ENCODE data around the gene RPL37. TPM values are rescaled to one million over a fixed set of nuclear protein-coding genes. Genes with fewer than 3 reads are reported as not detected.

RPL37 gene
- total and polyA plus RNA-seq, 9 of the 15 experiments (the other 6 are each of a cell fraction or from before 2014, with no cell fraction given): 2,342 to 7,963 (median 4,091) TPM

DNA sequence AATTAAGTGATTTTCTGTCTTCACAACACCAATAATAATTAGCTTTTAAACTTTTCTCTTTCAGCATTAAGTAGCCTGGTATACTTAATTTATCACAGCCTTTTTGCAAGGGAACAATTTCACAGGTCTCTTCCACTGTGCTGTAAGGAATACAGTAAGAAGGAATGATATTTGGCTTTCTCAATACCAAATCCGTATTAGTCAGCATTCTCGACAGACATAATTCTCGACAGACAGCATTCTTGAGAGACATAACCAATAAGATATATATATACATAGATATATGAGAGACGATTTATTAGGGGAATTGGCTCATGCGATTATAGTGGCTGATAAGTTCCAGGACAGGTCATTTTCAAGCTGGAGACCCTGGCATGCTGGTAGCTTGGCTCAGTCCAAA, 54.8 kb downstream of the RPL37 start:
- Histone ChIP-seq H3K4me1 (replicated peaks in 1 of 2; ENCODE audit: control insufficient read depth in 2 of 2, insufficient read depth in 2 of 2, low read length in 2 of 2) (peaks cover 0 to under 1% of the 10 kb centered on the region in 2 experiments; a peak in 1 of 5 replicates), H3K9me3 (replicated peaks; ENCODE audit: control insufficient read depth, insufficient read depth, low read depth, low read length) (no peaks in the 10 kb centered on the region), H2AFZ (ENCODE audit: low read depth, low read length) (no peak overlapping the region), H3K79me2 (ENCODE audit: control insufficient read depth, insufficient read depth, low read length) (peaks cover 77% of the 10 kb centered on the region), H3K4me2 (ENCODE audit: insufficient read depth, low read length) (no peak overlapping the region), H3K36me3 (ENCODE audit: control insufficient read depth, insufficient read depth, low read length) (peaks cover 23% of the 10 kb centered on the region), H4K20me1 (replicated peaks; ENCODE audit: control insufficient read depth, insufficient read depth, low read length) (peaks cover 10% of the 10 kb centered on the region), H3K4me3 (no peak overlapping the region), H3K9ac (ENCODE audit: insufficient read depth in 1 of 2, low read depth in 2 of 2, low read length in 2 of 2) (no peak overlapping the region), H3K27ac (ENCODE audit: extremely low read depth, low read depth, low read length) (no peak overlapping the region), H3K9me1 (ENCODE audit: control insufficient read depth, insufficient read depth, low read length) (no peaks in the 10 kb centered on the region), H3K27me3 (ENCODE audit: control insufficient read depth in 2 of 2, insufficient read depth in 2 of 2, low read length in 2 of 2) (no peaks in the 10 kb centered on the region)
- 82% methylated on average over 5 of the region's 5 CpGs for WGBS (ENCODE audit: insufficient coverage, low coverage, missing lambda C conversion rate)
- in situ Hi-C loops (cut with MboI): no loop called here
- FAIRE-seq: no peak
- ChIA-PET CTCF (ENCODE audit: low intra/inter-chr PET ratio) (no interaction called here), POLR2A (interaction anchor here (0.7 to 1.5 kb wide), 5 partner anchors 9 to 1355 kb away, joined by 3 to 5 read pairs (median 3); partner anchors contain the start of gene DAB2)
- BruUV-seq (replicated peaks): no TSS peak
- no peak for DNase-seq (ENCODE audit: extremely low read depth in 1 of 4, low spot score in 3 of 4)
- intact Hi-C loops (cut with micrococcal nuclease): no loop called here
- ATAC-seq: no peak
- TF ChIP-seq, protein P1, sequence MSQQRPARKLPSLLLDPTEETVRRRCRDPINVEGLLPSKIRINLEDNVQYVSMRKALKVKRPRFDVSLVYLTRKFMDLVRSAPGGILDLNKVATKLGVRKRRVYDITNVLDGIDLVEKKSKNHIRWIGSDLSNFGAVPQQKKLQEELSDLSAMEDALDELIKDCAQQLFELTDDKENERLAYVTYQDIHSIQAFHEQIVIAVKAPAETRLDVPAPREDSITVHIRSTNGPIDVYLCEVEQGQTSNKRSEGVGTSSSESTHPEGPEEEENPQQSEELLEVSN (IDR thresholded peaks at IDR 0.05; ENCODE audit: borderline replicate concordance in 1 of 2, extremely low read depth in 1 of 2, insufficient read depth in 1 of 2, insufficient read length in 1 of 2, low read depth in 1 of 2, low read length in 1 of 2, poor library complexity in 1 of 2, severe bottlenecking in 1 of 2): no peak
- TF ChIP-seq ZNF316 (IDR thresholded peaks at IDR 0.05) (peak; percentile 84), MYC (IDR thresholded peaks at IDR 0.05; ENCODE audit: low read depth, low read length) (no peak), MYC (CRISPR knock-in tag; IDR thresholded peaks at IDR 0.05; ENCODE audit: borderline replicate concordance, low read depth) (no peak), MAFG (tag; conservative IDR thresholded peaks at IDR 0.05) (peak; percentile 43; the same call in 1 of the 2 replicates), C11orf30 (IDR thresholded peaks at IDR 0.05; ENCODE audit: low read depth) (peak; percentile 60; the same call in 1 of the 2 replicates), MAFK (IDR thresholded peaks at IDR 0.05; ENCODE audit: low read length) (peak; percentile 47; the same call in 1 of the 2 replicates), NFXL1 (CRISPR knock-in tag; IDR thresholded peaks at IDR 0.05) (no peak), MAFF (IDR thresholded peaks at IDR 0.05; ENCODE audit: low read length) (peak; percentile 57; the same call in 1 of the 2 replicates), RBM34 (IDR thresholded peaks at IDR 0.05; ENCODE audit: borderline replicate concordance, insufficient read depth, low read length) (no peak)
